ENCODE results near the gene ENTHD1.
"Not testable (repeated sequence)": the region's sequence is repeated elsewhere in the genome, so short reads cannot be mapped to it uniquely, and the experiment has no call there.

Gene ENTHD1

DNA sequence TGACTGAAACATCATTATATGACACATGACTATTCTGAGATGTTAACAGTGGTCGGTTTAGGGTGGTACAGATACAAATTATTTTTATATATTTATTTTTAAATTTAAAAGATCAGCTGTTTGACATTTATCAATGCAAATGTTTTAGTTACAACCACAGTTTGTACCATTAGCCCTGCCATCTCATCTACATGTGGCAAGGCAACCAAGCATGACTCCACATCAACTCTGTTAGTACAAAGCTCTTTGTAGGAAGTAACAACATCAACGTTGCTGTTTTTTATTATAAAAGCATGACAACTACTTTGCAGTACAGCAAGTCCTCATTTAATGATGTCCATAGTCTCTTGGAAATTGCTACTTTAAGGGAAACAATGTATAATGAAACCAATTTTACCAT, 40.8 kb downstream of the ENTHD1 start:
- H3K27ac ChIP-seq, result no peak overlapping the region
- DNase-seq (ENCODE audit: low read depth, low spot score), result no peak

DNA sequence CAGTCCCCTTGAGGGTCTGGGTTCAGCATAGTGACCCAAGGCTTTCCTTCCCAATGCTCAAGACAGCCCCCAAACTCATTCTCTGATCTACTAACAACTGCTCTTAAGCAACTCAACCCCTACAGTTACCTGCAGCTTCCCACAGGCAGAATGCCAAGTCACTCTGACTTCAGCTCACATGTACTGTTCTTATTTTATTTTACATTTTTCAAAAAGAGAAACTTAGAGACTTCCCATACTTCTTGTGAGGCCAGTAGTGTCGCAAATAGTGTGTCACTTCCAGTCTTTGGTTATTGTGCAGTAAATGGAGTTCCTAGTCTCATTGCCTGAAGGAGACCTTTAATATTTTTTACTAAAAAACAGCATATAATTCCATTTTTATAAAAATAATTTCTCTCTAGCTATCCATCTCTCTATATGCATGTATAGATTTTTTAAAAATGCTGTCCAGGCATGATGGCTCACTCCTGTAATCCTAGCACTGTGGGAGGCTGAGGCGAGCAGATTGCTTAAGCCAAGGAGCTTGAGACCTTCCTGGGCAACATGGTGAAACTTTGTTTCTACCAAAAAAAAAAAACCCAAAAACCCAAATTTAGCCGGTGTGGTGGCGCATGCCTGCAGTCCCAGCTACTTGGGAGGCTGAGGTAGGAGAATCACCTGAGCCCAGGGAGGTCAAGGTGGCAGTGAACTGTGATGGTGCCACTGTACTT, 41.8 kb downstream of the ENTHD1 start:
- no peak overlapping the region for H3K27ac ChIP-seq
- no peak for DNase-seq (ENCODE audit: low read depth, low spot score)

DNA sequence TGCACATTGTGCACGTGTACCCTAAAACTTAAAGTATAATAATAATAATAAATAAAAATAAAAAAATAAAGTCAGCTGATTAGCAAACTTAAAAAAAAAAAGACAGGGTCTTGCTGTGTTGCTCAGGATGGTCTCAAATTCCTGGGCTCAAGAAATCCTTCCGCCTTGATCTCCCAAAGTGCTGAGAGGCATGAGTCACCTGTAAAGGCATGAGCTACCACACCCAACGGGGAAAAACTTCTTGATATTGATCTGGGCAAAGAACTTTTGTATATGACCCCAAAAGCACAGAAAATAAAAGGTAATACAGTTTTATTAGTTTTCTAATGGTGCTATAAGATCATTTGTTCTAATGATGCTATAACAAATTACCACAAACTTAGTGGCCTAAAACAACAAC, 46.1 kb downstream of the ENTHD1 start:
- H3K27ac ChIP-seq, result no peak overlapping the region
- DNase-seq (ENCODE audit: low read depth, low spot score), result no peak

DNA sequence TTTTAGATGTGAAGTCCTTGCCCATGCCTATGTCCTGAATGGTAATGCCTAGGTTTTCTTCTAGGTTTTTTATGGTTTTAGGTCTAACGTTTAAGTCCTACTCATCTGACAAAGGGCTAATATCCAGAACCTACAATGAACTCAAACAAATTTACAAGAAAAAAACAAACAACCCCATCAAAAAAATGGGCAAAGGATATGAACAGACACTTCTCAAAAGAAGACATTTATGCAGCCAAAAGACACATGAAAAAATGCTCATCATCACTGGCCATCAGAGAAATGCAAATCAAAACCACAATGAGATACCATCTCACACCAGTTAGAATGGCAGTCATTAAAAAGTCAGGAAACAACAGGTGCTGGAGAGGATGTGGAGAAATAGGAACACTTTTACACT, 47.0 kb downstream of the ENTHD1 start:
- not testable (repeated sequence) for H3K27ac ChIP-seq; DNase-seq (ENCODE audit: low read depth, low spot score)

DNA sequence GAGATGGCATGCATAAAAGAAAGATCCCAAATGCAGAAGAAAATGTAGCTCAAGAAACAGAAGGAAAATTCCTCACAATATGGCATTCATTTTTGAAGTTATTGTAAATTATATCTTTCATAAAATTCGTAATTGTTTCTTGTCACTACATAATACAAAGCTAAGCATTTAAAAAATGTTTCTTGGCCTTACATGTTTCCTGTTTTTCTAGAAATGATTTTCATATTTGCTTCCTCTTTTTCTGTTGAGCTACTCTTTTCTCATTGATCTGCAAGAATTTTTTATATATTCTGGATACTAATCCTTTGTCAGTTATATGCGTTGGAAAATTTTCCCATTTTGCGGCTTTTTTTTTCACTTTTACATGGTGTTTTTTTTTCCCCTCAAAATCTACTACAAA, 48.0 kb downstream of the ENTHD1 start:
- H3K27ac ChIP-seq, result no peak overlapping the region
- DNase-seq (ENCODE audit: low read depth, low spot score), result no peak

DNA sequence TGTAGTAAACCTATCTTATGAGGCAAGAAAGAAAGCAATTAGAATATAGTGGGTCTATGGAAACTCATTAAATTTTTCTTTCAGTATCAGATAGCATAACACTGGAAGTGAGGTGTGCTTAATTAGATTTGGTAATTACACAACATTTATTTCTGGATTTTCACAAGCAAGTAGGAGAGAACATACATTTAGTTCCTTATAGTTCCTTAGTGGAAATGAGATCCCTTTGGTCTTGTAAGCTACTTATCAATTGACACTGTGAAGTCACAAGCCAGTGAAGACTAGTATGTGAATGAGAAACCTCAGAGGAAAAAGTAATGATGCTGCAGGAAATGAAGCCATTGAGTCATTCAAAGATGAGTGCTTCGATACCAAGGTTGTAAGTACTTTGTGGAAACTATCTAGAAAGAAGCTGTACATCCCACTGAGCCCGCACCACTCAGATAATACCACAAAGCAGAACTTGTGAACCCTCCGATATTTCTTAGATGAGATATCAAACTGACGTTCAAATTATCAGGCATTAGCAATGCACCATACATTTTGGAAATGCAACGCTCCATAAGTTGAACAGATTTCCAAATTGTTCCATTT, 53.5 kb downstream of the ENTHD1 start:
- H3K27ac ChIP-seq, result no peak overlapping the region
- DNase-seq (ENCODE audit: low read depth, low spot score), result no peak

DNA sequence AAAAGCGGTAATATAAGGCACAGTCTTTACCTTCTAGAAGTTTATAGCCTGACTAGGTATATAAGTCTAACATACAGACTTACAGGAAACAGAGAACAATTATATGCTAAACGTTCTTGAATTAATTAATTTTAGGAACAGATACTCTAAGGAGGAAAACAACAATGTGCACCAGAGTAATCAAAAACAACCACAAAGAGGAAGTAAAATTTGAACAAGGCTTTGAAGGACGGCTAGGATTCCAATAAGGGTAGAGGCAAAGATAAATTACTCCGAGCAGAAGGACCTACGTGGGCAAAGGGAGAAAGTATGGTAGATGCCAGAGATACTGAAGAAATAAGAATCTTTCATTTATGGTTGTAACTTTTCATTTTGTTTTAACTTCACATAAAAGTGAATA, 54.4 kb downstream of the ENTHD1 start:
- no peak overlapping the region for H3K27ac ChIP-seq
- DNase-seq (ENCODE audit: low read depth, low spot score), result no peak

DNA sequence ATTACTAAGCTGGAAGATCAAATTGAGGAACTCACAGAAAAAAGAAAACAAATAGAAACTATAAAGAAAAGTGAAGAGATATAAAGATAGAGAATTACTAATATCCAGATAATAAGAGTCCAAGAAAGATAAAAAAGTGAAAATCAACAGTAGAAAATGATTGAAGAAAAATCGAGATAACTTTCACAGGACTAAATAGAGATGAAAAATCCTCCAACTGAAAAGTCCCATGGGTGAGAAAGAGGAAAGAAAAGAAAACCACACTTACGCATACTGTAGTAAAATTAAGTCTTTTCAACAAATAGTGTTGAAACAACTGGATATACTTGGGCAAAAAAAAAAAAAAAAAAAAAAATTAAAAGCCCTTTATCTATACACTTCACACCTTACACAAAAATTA, 60.0 kb downstream of the ENTHD1 start:
- DNase-seq (ENCODE audit: low read depth, low spot score), result no peak
- no peak overlapping the region for H3K27ac ChIP-seq

DNA sequence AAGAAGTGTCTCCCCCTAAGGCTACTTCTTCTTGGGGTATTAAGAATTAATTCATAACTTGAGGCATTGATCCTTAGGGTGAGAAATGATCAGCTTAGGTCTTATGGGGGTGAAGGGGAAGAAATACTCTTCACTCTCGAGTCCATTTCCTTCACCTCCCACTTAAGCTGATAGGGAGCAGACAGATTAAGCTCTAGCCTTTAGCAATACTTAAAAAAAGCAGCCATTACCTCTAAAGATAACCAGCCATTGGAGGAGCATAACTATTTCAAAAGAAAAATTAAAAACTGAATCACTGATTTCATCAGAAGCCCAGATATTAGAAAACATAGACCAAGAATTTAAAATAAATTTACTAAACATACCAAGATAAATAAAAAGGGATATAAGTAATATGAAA, 60.5 kb downstream of the ENTHD1 start:
- no peak overlapping the region for H3K27ac ChIP-seq
- no peak for DNase-seq (ENCODE audit: low read depth, low spot score)

DNA sequence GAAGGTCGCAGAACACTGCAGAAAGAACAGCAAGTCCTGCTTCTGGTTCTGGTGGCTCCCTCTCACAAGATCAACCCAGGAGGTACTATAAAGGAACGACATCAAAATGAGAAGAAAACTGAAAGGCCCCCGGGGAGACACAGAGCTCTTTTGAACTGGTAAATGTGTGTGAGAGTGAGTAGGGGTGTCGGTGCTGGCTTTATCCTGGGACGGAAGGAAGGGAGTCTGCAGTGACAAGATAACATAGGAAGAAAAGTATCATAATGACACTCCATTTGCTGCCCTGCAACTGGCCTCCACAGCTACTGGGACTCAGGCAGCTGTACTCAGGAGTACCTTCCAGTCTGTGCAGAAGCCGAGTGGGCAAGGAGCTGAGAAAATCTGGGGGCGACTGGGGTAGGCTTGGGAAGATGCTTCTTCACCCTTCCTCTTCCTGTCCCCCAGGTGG, 60.9 kb downstream of the ENTHD1 start:
- H3K27ac ChIP-seq, result no peak overlapping the region
- no peak for DNase-seq (ENCODE audit: low read depth, low spot score)

DNA sequence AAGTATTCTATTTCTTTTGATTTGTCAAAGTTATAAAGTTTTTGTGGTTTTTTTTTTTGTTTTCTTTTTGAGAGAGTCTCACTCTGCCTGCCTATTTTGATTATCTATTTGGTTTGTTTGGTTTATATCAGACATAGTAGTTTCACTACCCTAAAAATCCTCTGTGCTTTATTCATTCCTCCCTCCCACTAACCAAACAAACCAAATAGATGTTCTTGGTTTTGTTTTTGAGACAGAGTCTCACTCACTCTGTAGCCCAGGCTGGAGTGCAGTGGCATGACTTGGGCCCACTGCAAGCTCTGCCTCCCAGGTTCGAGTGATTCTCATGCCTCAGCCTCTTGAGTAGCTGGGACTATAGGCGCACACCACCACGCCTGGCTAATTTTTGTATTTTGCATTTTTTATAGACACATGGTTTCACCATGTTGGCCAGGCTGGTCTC, 67.9 kb downstream of the ENTHD1 start:
- no peak for DNase-seq (ENCODE audit: low read depth, low spot score)

DNA sequence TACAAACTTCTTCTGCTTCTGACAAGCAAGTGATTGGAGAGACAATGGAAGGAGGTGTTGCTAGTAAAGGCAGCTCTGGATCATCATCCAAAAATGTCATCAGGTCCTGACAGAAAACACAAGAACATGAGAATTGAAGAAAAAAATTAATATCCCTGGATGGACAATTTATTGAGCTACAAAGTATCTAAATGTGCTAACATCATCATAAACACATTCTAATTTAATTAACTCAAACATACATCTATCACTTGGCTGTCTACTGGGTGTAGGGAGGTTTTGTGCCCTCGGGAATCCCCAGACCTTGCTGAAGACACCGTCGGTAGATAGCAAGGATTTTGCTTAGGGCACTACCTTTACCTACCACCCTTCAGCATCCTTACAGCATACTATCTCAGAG, 72.6 kb downstream of the ENTHD1 start:
- no peak overlapping the region for H3K27ac ChIP-seq
- DNase-seq (ENCODE audit: low read depth, low spot score), result no peak

More for the DNA sequence above, 67.9 kb downstream of the ENTHD1 start:
- no peak overlapping the region for H3K27ac ChIP-seq

DNA sequence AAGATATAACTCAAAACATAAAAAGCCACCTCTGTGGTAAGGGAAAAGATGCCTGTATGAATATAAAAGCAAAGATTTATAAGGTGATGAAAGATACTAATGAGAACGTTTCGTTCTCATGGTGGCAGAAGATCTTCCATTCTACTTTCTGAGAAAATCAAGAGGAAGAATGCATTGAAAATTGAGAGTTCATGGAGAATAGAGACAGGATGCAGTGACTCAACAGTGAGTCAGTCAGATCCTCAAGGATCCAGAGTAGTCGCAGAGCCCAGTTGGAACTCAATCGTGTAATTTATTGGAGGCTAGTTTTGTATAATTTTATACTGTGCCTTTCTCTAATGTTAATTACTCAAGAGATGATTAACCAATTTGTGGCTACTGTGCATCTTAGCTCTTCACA, 73.3 kb downstream of the ENTHD1 start:
- no peak for DNase-seq (ENCODE audit: low read depth, low spot score)
- H3K27ac ChIP-seq, result no peak overlapping the region

DNA sequence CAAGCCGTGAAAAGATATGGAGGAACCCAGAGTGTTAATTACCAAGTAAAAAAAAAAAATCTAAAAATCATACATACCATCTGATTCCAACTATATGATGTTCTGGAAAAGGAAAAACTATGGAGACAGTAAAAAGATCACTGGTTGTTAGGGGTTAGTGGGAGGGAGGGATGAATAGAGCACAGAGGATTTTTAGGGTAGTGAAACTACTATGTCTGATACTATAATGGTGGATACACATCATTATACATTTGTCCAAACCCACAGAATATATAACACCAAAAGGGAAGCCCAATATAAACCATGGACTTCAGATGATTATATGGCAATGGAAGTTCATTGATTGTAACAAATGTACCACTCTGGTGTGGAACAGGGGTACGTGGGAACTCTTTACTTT, 74.1 kb downstream of the ENTHD1 start:
- H3K27ac ChIP-seq, result no peak overlapping the region
- no peak for DNase-seq (ENCODE audit: low read depth, low spot score)

DNA sequence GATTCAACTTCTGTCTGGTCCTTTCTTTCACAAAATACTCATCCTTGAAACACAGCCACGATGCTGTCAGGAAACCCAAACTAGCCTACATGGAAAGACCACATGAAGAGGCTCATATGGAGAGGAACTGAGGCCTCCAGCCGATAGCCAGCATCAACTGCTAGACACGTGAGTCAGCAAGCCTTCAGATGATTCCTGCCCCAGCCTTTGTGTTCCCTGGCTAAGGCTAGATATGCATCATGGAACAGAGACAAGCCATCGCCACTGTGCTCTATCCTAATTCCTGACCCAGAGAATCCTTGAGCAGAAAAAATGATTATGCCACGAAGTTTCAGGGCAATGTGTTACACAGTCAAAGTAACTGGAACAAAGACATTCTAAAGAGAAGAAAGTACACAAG, 75.5 kb downstream of the ENTHD1 start:
- no peak overlapping the region for H3K27ac ChIP-seq
- DNase-seq (ENCODE audit: low read depth, low spot score), result no peak

DNA sequence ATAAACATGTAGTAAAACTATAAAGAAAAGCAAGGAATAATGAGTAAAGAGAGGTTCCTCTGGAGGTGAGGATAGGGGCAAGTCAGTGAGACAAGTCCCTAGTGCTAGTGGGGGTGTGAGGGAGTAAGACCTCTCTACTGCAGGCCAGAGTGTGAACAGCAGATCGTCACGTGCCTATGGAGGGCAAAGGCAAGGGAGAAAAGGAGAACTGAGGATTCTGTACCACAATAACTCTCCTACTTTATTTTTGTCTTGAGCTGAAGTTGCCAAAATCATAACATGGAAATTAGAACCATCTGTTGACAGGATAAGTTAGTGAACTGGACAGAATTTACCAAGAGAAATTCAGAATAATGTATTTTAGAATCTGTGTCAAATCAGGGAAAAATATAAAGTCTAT, 77.6 kb downstream of the ENTHD1 start:
- no peak for DNase-seq (ENCODE audit: low read depth, low spot score)
- H3K27ac ChIP-seq, result no peak overlapping the region

DNA sequence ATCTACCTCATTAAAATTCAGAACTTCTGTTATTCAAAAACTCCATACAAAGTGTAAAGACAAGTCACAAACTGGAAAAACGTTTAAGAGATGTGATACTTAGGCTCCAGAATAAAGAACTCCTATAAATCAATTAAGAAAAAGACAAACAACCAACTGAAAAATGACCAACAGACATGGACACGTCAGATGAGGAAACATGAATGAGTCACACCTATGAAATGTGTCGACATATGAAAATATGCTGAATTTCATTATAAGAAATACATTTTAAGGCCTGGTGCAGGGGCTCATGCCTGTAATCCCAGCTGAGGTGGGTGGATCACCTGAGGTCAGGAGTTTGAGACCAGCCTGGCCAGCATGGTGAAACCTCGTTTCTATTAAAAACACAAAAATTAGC, 78.7 kb downstream of the ENTHD1 start:
- peak; percentile 5 for DNase-seq (ENCODE audit: low read depth, low spot score)
- no peak overlapping the region for H3K27ac ChIP-seq

DNA sequence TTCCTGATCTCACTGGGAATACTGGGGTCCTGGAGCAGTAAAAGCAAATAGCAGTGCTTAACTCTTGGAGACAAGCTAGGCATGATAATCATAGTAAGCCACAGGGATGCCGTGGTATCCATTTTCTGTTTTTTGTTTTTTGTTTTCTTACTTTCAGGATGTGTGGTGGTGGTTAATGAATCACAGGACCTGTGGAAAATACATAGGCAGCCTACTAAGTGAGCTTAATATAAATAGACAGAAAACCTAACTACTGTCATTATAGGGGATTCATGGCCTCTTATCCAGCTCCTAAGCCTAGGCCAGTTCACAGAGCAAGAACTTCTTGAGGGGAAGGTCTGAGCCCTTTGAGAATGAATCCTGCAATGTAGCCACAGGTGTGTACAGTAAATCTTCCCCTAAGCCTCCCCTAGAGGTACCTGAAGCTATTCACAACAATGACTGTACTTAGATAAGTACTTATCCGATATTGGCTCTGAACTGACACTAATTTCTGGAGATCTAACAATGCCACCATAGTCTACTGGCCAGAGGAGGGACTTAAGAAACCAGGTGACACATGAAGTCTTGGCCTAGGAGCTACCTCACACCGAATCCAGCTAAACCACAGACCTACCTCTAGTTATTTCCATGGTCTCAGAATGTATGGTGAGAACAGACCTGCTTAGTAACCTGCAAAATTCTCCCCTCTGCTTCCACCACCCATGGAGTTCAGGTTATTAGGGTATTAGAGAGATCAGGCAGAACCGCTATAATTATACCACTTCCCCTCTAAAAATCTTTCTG, 83.6 kb downstream of the ENTHD1 start:
- DNase-seq (ENCODE audit: low read depth, low spot score), result no peak
- no peak overlapping the region for H3K27ac ChIP-seq

DNA sequence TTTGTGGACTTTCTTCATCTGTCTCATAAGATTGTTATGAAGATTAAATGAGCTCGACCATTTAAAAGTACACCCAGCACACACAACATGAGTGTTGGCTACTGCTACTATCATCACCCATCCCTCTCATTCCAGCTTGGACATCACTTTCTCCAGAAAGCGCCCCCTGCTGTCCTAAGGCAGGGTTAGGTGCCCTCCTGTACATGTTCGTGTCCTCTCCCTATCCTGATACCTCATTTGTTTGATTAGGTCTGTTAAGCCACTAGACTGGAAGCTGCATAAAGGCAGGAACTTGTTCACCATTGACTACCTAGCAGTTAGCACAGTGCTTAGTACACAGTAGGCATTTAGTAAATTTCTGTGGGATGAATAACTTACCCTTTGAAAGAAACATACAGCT, 85.5 kb downstream of the ENTHD1 start:
- H3K27ac ChIP-seq, result no peak overlapping the region
- no peak for DNase-seq (ENCODE audit: low read depth, low spot score)

DNA sequence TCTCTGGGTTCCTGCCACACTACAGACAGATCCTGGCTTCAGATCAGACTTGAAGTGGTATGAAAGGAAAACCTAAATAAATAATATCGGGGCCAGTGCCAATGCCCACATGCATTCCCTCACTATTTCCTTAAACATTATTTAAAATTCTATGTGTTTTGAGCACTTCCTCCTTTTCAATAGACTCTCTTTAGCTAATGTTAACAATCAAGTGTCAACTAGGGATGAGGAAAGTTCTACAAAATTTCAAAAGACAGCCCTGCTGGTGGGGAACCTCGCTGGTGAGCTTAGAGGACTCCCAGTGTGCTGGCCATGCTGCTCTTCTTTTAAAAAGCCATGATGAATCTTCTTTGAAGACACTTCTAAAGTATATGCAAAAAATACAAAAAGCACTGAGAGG, 87.5 kb downstream of the ENTHD1 start:
- no peak overlapping the region for H3K27ac ChIP-seq
- no peak for DNase-seq (ENCODE audit: low read depth, low spot score)

DNA sequence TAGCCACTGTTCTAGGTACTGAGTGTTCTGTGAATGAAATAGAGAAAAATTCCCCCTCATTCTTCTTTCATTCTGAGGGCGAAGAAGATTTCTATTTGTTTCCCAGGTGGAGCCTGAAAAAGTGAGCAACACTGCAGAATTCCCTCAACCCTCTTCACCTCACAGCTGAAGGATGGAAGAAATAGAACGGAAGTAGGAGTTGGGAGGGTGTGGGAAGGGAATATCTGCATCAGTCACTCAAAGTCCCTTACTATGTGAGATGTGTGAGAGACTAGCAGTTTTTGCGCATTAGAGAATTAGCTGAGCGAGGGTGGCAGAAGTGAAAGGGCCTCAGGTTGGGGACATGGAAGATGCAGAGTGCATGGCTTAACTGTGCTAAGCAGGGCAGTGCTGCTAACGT, 88.4 kb downstream of the ENTHD1 start:
- H3K27ac ChIP-seq, result no peak overlapping the region
- DNase-seq (ENCODE audit: low read depth, low spot score), result no peak
